Suprapubic skin (tissue), 4 donors: ENCODE data around the gene KCNA1. TPM values are rescaled to one million over a fixed set of nuclear protein-coding genes. Genes with fewer than 3 reads are reported as not detected.

Source experiments
- DNase-seq, 2 donors: peaks; one replicate each; pipeline ENCODE4 v3.0.0-alpha.2; 2019; ENCODE audit warnings: low spot score in 2 of 2
- H3K27ac ChIP-seq: fragments of 200-600 bp; sonication (generic); one replicate; pipeline ENCODE4 v1.5.1; 2019
- H3K27me3 ChIP-seq: fragments of 200-600 bp; sonication (generic); one replicate; pipeline ENCODE4 v1.5.1; 2019
- H3K36me3 ChIP-seq: fragments of 200-600 bp; sonication (generic); one replicate; pipeline ENCODE4 v1.5.1; 2019
- H3K4me1 ChIP-seq: fragments of 200-600 bp; sonication (generic); one replicate; pipeline ENCODE4 v1.5.1; 2019
- H3K4me3 ChIP-seq: fragments of 200-600 bp; sonication (generic); one replicate; pipeline ENCODE4 v1.5.1; 2019; ENCODE audit warnings: mild to moderate bottlenecking
- H3K9me3 ChIP-seq: fragments of 200-600 bp; sonication (generic); one replicate; pipeline ENCODE4 v1.5.1; 2019
- CTCF ChIP-seq, 2 donors: fragments of 200-600 bp in 1 of 2; fragments of 450-650 bp in 1 of 2; sonication (generic) in 1 of 2; IDR thresholded peaks; one replicate each; pipeline ENCODE4 v1.5.1; 2016 to 2019; ENCODE audit warnings: antibody characterized with exemption in 2 of 2, mild to moderate bottlenecking in 1 of 2, moderate library complexity in 1 of 2
- EP300 ChIP-seq: sonication (generic); formaldehyde crosslinking; IDR thresholded peaks from one replicate; pipeline ENCODE4 v1.6.1; 2017; ENCODE audit warnings: antibody characterized with exemption
- POLR2A ChIP-seq, 2 donors: fragments of 450-650 bp; IDR thresholded peaks; one replicate each; pipeline ENCODE4 v1.6.1; 2017; ENCODE audit warnings: antibody characterized with exemption in 2 of 2, mild to moderate bottlenecking in 2 of 2, moderate library complexity in 2 of 2
- POLR2AphosphoS5 ChIP-seq, 3 donors: sonication (generic); formaldehyde crosslinking; IDR thresholded peaks; one replicate each; pipeline ENCODE4 v1.6.1; 2017; ENCODE audit warnings: antibody characterized with exemption in 3 of 3
- WGBS: methylation state at CpG from one replicate; pipeline ENCODE4 v1.1.5; 2018; 5-methylcytosine and 5-hydroxymethylcytosine counted together
- total RNA-seq, 4 donors: library from RNA; depleted of rRNA; stranded (reverse); fragments of >200 nt; gene quantifications; one replicate each; pipeline ENCODE4 v1.1.0, GENCODE V29; 2016

The KCNA1 gene
- total RNA-seq, 4 donors from 2014 or later: not detected

- H3K4me1 ChIP-seq: no peaks in the 10 kb centered on the region
- H3K4me3 ChIP-seq: no peak overlapping the region
- TF ChIP-seq EP300 (no peak), POLR2A (IDR thresholded peaks at IDR 0.05) (no peak), POLR2AphosphoS5 (IDR thresholded peaks at IDR 0.05) (no peak), CTCF (IDR thresholded peaks at IDR 0.05) (no peak)
- no peak overlapping the region for H3K27ac ChIP-seq
- no peak for DNase-seq
- 41% methylated on average over 13 of the region's 13 CpGs for WGBS
- H3K9me3 ChIP-seq: no peaks in the 10 kb centered on the region
- H3K36me3 ChIP-seq: no peaks in the 10 kb centered on the region
- peaks cover 46% of the 10 kb centered on the region for H3K27me3 ChIP-seq
Observed at GRCh38 chr12:4960030-4960429, 50.3 kb downstream of the KCNA1 start.

GRCh38 chr12:4960547-4960946 lies 50.8 kb downstream of the KCNA1 start:
- Histone ChIP-seq H3K27me3 (peaks cover 42% of the 10 kb centered on the region), H3K4me1 (no peaks in the 10 kb centered on the region), H3K27ac (no peak overlapping the region), H3K36me3 (no peaks in the 10 kb centered on the region), H3K9me3 (no peaks in the 10 kb centered on the region), H3K4me3 (no peak overlapping the region)
- DNase-seq: no peak
- 84% methylated on average over 5 of the region's 6 CpGs for WGBS
- TF ChIP-seq EP300 (no peak), POLR2AphosphoS5 (IDR thresholded peaks at IDR 0.05) (no peak), CTCF (IDR thresholded peaks at IDR 0.05) (no peak), POLR2A (IDR thresholded peaks at IDR 0.05) (no peak)

- TF ChIP-seq CTCF (IDR thresholded peaks at IDR 0.05) (no peak), EP300 (no peak), POLR2A (IDR thresholded peaks at IDR 0.05) (no peak), POLR2AphosphoS5 (IDR thresholded peaks at IDR 0.05) (no peak)
- Histone ChIP-seq H3K4me3 (no peak overlapping the region), H3K9me3 (no peaks in the 10 kb centered on the region), H3K27ac (no peak overlapping the region), H3K4me1 (no peaks in the 10 kb centered on the region), H3K36me3 (no peaks in the 10 kb centered on the region), H3K27me3 (peaks cover 37% of the 10 kb centered on the region)
- DNase-seq: no peak
- 90% methylated on average over 3 of the region's 3 CpGs for WGBS
Observed at GRCh38 chr12:4961311-4961710, 51.6 kb downstream of the KCNA1 start.

GRCh38 chr12:4962539-4963486 lies 53.1 kb downstream of the KCNA1 start:
- H3K4me1 ChIP-seq: no peaks in the 10 kb centered on the region
- no peak overlapping the region for H3K4me3 ChIP-seq
- DNase-seq: no peak
- H3K27me3 ChIP-seq: peaks cover 37% of the 10 kb centered on the region
- WGBS: 69% methylated on average over 17 of the region's 17 CpGs
- H3K27ac ChIP-seq: no peak overlapping the region
- no peaks in the 10 kb centered on the region for H3K36me3 ChIP-seq
- no peaks in the 10 kb centered on the region for H3K9me3 ChIP-seq
- TF ChIP-seq CTCF (IDR thresholded peaks at IDR 0.05): no peak
- TF ChIP-seq POLR2AphosphoS5 (IDR thresholded peaks at IDR 0.05): no peak
- TF ChIP-seq POLR2A (IDR thresholded peaks at IDR 0.05): no peak

Other genes starting within 250 kb of the KCNA1 start
- under 1 TPM in 3 of 4 donors, not detected in 1; 0.34 to 0.72 (median 0.59) TPM for gene GALNT8, start 189.5 kb upstream of the KCNA1 start, total RNA-seq
- gene KCNA5, start 134.0 kb downstream of the KCNA1 start, total RNA-seq: under 1 TPM in 1 of 4 donors, not detected in 3; 0.95 TPM